SK-N-SH (cell line): ENCODE results near the gene TLX3.

Source experiments
- CTCF ChIP-seq: fragments of 200-600 bp; sonication (generic); IDR thresholded peaks from 2 replicates; pipeline ENCODE4 v1.6.1; 2017; ENCODE audit warnings: antibody characterized with exemption, mild to moderate bottlenecking, moderate library complexity
- EZH2phosphoT487 ChIP-seq: fragments of 200-600 bp; sonication (generic); IDR thresholded peaks from 2 replicates; pipeline ENCODE4 v1.6.1; 2017; ENCODE audit warnings: low read depth, mixed run types, mild to moderate bottlenecking, antibody characterized with exemption, moderate library complexity, borderline replicate concordance
- GABPA ChIP-seq: IDR thresholded peaks from 2 replicates; pipeline ENCODE4 v1.4.0; 2012; ENCODE audit warnings: low read depth, mild to moderate bottlenecking
- NRF1 ChIP-seq: IDR thresholded peaks from 2 replicates; pipeline ENCODE4 v1.6.1; 2012; ENCODE audit warnings: low read depth, mild to moderate bottlenecking, low read length
- PBX3 ChIP-seq: IDR thresholded peaks from 2 replicates; pipeline ENCODE4; 2012
- POLR2AphosphoS5 ChIP-seq: IDR thresholded peaks from 2 replicates; pipeline ENCODE4 v1.6.1; 2012; ENCODE audit warnings: low read depth, low read length
- REST ChIP-seq: IDR thresholded peaks from 2 replicates; pipeline ENCODE4 v1.6.1; 2012; ENCODE audit warnings: mild to moderate bottlenecking, low read depth, low read length, moderate library complexity
- TAF1 ChIP-seq: IDR thresholded peaks from 2 replicates; pipeline ENCODE4 v1.6.1; 2012; ENCODE audit warnings: low read depth, mild to moderate bottlenecking, low read length, moderate library complexity, borderline replicate concordance
- TEAD4 ChIP-seq: IDR thresholded peaks from 2 replicates; pipeline ENCODE4 v1.4.0; 2012; ENCODE audit warnings: mild to moderate bottlenecking, borderline replicate concordance; ENCODE audit not compliant: insufficient read depth

GRCh38 chr5:171270136-171270535, 38.9 kb upstream of the TLX3 start:
- TF ChIP-seq TEAD4 = no peak
- no peak for TF ChIP-seq CTCF
- TF ChIP-seq PBX3 = no peak
- no peak for TF ChIP-seq REST
- TF ChIP-seq EZH2phosphoT487 = no peak
- TF ChIP-seq GABPA = no peak
- TF ChIP-seq POLR2AphosphoS5 = no peak
- no peak for TF ChIP-seq TAF1
- TF ChIP-seq NRF1 = no peak
